Femur (tissue), 1 donor: ENCODE results near the gene CBLN2.
A peak's percentile ranks its signal among the peaks of the same experiment; 100 is the strongest.

Experiments
- DNase-seq: peaks from one replicate; pipeline ENCODE4 v3.0.0-alpha.2; 2017

CBLN2 gene

GRCh38 chr18:72544092-72544886 is at the start of gene CBLN2:
Gene CBLN2 (minus strand): TSS chr18:72544342. CDS start chr18:72542160, 2,182 bp downstream.
- peak; percentile 75 for DNase-seq

DNA sequence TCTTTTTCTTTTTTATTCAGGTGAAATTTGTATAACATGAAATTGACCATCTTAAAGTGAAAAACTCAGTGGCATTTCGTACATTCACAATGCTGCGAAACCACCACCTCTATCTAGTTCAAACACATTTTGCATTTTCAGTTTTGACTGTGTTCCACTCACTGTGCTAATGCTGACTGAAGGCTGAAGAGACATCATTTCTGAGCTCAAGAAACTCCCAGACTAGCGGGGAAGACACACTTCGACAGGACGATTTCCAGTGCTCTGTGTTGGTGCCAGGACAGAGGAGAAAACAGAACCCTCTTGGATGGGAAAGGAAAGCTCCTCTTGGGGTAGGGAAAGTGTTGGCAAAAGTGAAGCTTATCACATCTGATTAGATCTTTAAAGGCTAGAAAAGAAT is 44.2 kb upstream of the CBLN2 start:
- DNase-seq = no peak

- no peak for DNase-seq
These were observed 40.6 kb upstream of the CBLN2 start for GRCh38 chr18:72584787-72585186.

GRCh38 chr18:72581976-72582375 is 37.8 kb upstream of the CBLN2 start:
- DNase-seq = no peak

DNA sequence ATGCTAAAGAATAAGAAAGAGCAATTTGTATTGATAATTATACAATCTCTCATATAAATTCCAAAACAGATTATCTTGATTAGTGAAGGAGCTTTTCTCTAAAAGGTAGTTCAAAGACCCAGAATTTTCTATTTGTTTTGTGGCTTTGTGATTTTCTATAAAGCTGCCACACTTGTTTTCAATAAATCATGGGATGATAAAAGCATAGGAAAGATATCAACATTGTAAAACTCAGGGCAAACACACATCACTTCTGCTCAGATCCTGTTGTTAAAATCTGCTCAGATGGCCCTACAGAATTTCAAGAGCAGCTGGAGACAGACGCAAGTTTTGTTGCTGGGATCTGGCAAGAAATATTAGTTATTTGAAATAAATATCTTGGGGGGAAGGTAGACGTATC is 28.8 kb upstream of the CBLN2 start:
- no peak for DNase-seq

GRCh38 chr18:72566290-72566689 is 22.1 kb upstream of the CBLN2 start:
- DNase-seq = no peak

GRCh38 chr18:72555968-72556367 is 11.8 kb upstream of the CBLN2 start:
- DNase-seq = no peak

GRCh38 chr18:72555101-72555500 is 11.0 kb upstream of the CBLN2 start:
- DNase-seq = no peak

DNA sequence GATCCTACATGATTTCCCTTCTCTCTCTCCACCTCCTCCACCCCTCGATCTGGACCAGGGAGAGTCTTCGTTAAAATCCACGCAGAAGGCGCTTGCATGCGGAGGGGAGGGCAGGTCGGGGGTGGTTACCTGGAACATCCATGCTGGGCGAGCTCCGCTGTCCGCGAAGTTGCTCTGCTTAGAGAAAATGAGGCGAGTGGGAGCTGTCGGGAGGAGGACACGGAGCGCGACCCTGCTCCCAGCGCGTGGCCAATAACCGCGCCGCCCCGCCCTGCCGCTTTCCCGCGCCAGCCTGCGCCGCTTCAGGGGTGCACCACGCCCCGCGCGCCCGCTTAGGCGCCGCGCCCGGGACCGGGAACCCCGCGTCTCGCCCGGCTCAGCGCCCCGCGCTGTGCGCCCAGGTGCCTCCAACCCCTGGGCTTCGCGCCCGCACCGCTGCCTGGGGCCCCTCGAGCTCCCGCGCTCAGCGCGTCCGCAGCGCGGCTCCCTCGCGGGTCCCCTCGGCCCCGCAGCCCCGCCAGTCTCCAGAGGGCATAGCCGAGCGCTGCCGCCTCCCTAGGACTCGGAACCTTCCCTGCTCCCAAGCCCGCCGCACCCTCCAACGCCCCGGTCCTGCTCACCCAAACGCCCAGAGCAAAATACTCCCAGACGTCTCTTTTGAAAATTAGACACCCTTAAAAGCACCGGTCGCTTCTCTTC is 636 bp downstream of the CBLN2 start:
- DNase-seq = no peak

DNA sequence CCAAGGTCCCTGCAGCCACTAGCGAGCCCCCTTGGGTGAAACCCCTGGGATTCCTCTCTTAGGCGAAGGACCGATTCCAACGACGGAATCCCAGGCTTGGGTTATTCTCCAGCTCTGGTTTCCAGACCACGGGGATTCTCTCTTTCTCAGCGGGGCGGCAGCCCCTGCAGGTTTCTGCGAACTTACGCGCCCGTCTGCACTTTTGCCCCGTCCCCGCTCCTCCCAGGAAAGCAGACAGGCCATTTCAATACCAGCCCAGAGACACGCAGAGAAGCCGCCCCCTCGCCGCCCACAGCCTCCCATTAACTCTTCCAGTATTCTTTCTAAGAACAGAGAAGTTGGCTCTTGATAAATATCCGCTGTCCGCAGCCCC is 1.2 kb downstream of the CBLN2 start:
- no peak for DNase-seq

DNA sequence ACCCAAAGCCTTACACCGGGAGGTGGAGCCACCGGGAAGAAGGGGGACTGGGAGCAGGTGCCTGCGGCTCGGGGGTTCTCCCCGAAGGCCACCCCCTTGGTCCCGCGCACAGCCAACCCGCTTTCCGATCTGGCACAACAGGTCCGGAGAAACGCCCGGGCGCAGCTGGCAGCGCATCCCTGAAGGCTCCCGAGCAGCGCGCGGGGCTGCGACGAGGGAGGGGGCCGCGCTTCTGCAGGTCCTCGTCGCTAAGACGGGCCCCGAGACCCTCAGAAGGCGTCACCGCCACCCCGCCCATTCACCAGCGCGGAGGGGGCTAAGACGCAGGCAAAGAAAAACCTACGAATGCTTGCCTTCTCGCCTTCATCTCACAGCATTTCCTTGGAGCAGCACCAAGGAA is 1.8 kb downstream of the CBLN2 start:
- DNase-seq = no peak

DNA sequence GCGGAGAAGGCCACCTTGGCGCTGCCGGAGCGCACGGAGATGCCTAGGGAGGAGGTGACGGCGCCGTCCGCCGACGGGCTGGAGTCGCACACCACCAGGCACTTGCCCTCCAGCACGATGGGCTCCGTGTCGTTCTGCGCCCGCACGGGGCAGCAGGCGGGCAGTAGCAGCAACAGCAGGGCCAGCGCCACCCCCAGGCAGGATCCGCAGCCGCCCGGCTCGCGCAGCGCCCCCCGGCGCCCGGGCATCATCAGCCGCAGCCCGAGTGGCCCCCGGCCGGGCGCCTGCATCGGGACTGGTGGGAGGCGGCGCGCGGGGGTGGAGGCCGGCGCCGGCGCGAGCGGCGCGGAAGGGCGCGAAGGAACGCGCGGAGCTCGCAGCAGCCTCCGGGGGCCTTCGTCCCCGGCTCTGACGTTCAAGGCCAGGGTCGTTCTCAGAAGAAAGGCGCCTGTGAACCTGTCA is 2.2 kb downstream of the CBLN2 start:
- DNase-seq = no peak

DNA sequence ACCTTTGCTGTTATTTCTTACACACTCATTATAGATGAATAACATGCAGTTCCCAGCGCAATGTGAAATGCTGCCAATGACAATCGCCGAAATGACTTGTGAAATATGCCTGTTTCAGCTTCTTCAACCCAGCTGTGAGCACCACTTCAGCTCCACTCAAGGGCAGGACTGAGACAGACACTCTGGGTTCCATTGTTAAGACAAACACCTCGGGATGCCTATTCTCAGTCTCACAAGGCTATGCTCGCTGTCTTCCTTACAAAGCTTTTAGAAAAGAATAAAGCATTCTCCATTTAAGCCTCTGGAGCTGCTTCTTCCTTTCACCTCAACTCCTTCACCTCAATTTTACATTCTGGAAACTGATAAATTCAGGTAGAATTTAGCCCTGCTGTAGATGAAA is 4.2 kb downstream of the CBLN2 start:
- no peak for DNase-seq

- DNase-seq = no peak
These were observed 13.5 kb downstream of the CBLN2 start for GRCh38 chr18:72530622-72531021.

DNA sequence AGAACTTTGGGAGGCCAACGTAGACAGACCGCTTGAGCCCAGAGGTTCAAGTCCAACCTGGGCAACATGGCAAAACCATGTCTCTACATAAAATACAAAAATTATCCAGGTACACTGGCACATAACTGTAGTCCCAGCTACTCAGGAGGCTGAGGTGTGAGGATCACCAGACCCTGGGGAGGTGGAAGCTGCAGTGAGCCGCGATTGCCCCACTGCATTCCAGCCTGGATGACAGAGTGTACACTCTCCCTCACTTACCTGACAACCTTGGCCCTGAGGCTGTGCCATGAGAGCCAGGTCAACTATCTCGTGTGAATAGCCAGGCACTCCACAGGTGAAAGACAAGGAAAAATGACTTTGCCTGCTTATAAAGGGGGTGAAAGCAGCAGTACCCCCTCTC is 39.3 kb downstream of the CBLN2 start:
- DNase-seq = no peak

GRCh38 chr18:72502671-72503431 is 41.3 kb downstream of the CBLN2 start:
- DNase-seq = no peak

DNA sequence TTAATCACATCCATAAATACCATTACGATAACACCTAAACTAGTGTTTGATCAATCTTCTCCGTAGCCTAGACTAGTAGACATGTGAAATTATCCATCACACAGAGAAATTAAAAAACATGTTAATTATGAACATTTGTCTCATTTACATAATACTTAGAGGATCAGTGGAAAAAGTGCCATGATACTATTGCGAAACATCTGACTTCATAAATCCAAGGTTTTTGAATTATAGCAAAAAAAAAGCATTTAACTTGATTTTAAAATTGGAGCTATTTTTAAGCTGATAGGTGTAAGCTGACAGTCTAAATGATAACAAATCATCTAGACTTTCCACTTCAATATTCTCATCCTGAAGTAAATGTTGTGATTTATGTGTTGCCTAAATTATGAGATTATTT is 51.6 kb downstream of the CBLN2 start:
- DNase-seq = no peak
